Liver (tissue), 9 donors: Measurements from ENCODE around the gene SPTB. TPM values are rescaled to one million over a fixed set of nuclear protein-coding genes. Genes with fewer than 3 reads are reported as not detected.

Experiments used
- DNase-seq: peaks from one replicate; pipeline ENCODE4 v3.0.0-alpha.2; 2017; ENCODE audit warnings: low spot score
- H3K27ac ChIP-seq, 2 donors: one replicate each; pipeline ENCODE4 v1.7.0; 2013; ENCODE audit warnings: inconsistent platforms in 2 of 2, low read length in 2 of 2, control low read depth in 1 of 2, low read depth in 1 of 2, mild to moderate bottlenecking in 1 of 2
- H3K27me3 ChIP-seq, 4 donors: one replicate each; pipeline versions ENCODE4 v1.6.1 to v1.7.0; 2013; ENCODE audit warnings: low read length in 3 of 4, inconsistent platforms in 1 of 4, mild to moderate bottlenecking in 1 of 4, moderate library complexity in 1 of 4; ENCODE audit not compliant: control insufficient read depth in 4 of 4, insufficient read depth in 4 of 4
- H3K36me3 ChIP-seq, 4 donors: one replicate each; pipeline versions ENCODE4 v1.6.1 to v1.7.0; 2013; ENCODE audit warnings: low read length in 3 of 4, mild to moderate bottlenecking in 3 of 4, low read depth in 1 of 4, moderate library complexity in 1 of 4; ENCODE audit not compliant: control insufficient read depth in 4 of 4, insufficient read depth in 3 of 4
- H3K4me1 ChIP-seq, 4 donors: one replicate each; pipeline versions ENCODE4 v1.6.1 to v1.7.0; 2013; ENCODE audit warnings: low read length in 3 of 4, mild to moderate bottlenecking in 3 of 4, moderate library complexity in 1 of 4; ENCODE audit not compliant: control insufficient read depth in 4 of 4, insufficient read depth in 4 of 4
- H3K4me3 ChIP-seq, 3 donors: one replicate each; pipeline versions ENCODE4 v1.6.1 to v1.7.0; 2013; ENCODE audit warnings: low read length in 3 of 3, control low read depth in 1 of 3, low read depth in 1 of 3, mild to moderate bottlenecking in 1 of 3
- H3K9ac ChIP-seq, 2 donors: one replicate each; pipeline ENCODE4 v1.7.0; 2013; ENCODE audit warnings: low read length in 2 of 2, mild to moderate bottlenecking in 2 of 2, moderate library complexity in 2 of 2, control low read depth in 1 of 2, low read depth in 1 of 2
- H3K9me3 ChIP-seq, 4 donors: one replicate each; pipeline versions ENCODE4 v1.6.1 to v1.7.0; 2013; ENCODE audit warnings: low read length in 3 of 4; ENCODE audit not compliant: control insufficient read depth in 4 of 4
- EGR1 ChIP-seq, 2 donors: IDR thresholded peaks; 2 replicates each; pipeline ENCODE4 v1.6.1; 2016 to 2018; ENCODE audit warnings: antibody characterized with exemption in 2 of 2, low read depth in 2 of 2
- FOXA1 ChIP-seq: IDR thresholded peaks from 2 replicates; pipeline ENCODE4 v1.6.1; 2016; ENCODE audit warnings: antibody characterized with exemption
- FOXA2 ChIP-seq: IDR thresholded peaks from 2 replicates; pipeline ENCODE4 v1.6.1; 2016; ENCODE audit warnings: antibody characterized with exemption
- GABPA ChIP-seq, 2 donors: IDR thresholded peaks in 1 of 2; conservative IDR thresholded peaks in 1 of 2; 2 replicates each; pipeline ENCODE4 v1.6.1; 2016; ENCODE audit warnings: antibody characterized with exemption in 2 of 2, mild to moderate bottlenecking in 1 of 2, moderate library complexity in 1 of 2
- HNF4A ChIP-seq, 2 donors: conservative IDR thresholded peaks; 2 replicates each; pipeline ENCODE4 v1.6.1; 2016; ENCODE audit warnings: antibody characterized with exemption in 2 of 2, mild to moderate bottlenecking in 2 of 2
- HNF4G ChIP-seq: IDR thresholded peaks from 2 replicates; pipeline ENCODE4 v1.6.1; 2016; ENCODE audit warnings: antibody characterized with exemption
- JUND ChIP-seq, 2 donors: IDR thresholded peaks; 2 replicates each; pipeline ENCODE4 v1.6.1; 2016; ENCODE audit warnings: antibody characterized with exemption in 2 of 2
- MAX ChIP-seq: IDR thresholded peaks from 2 replicates; pipeline ENCODE4 v1.6.1; 2016; ENCODE audit warnings: antibody characterized with exemption
- NR2F2 ChIP-seq: IDR thresholded peaks from 2 replicates; pipeline ENCODE4 v1.6.1; 2016; ENCODE audit warnings: antibody characterized with exemption
- RAD21 ChIP-seq, 2 donors: IDR thresholded peaks; 2 replicates each; pipeline ENCODE4 v1.6.1; 2016; ENCODE audit warnings: antibody characterized with exemption in 2 of 2, mild to moderate bottlenecking in 2 of 2
- RXRA ChIP-seq, 2 donors: IDR thresholded peaks; 2 replicates each; pipeline ENCODE4 v1.6.1; 2017 to 2018; ENCODE audit warnings: antibody characterized with exemption in 2 of 2, mild to moderate bottlenecking in 1 of 2
- SP1 ChIP-seq: IDR thresholded peaks from 2 replicates; pipeline ENCODE4 v1.6.1; 2018; ENCODE audit warnings: antibody characterized with exemption, mild to moderate bottlenecking
- TAF1 ChIP-seq: conservative IDR thresholded peaks from 2 replicates; pipeline ENCODE4 v1.6.1; 2016; ENCODE audit warnings: antibody characterized with exemption, mild to moderate bottlenecking
- YY1 ChIP-seq: IDR thresholded peaks from 2 replicates; pipeline ENCODE4 v1.6.1; 2016; ENCODE audit warnings: antibody characterized with exemption, mild to moderate bottlenecking
- ZBTB33 ChIP-seq: IDR thresholded peaks from 2 replicates; pipeline ENCODE4 v1.6.1; 2016; ENCODE audit warnings: antibody characterized with exemption
- WGBS: extraction: QIAGEN DNeasy Blood & Tissue Kit; methylation state at CpG from one replicate; pipeline ENCODE4 v1.1.7; 2013; 5-methylcytosine and 5-hydroxymethylcytosine counted together
- polyA plus RNA-seq, 2 donors: library from polyadenylated mRNA; stranded (reverse) in 1 of 2; unstranded in 1 of 2; fragments of 200-250 nt in 1 of 2; fragments of >200 nt in 1 of 2; fragmentation: Nextera tagmentation in 1 of 2; extraction: Ambion mirVana in 1 of 2; gene quantifications; one replicate each; pipeline versions ENCODE4 v1.2.1 to v1.2.3, GENCODE V29; 2013 to 2015
- total RNA-seq, 2 donors: library from RNA; depleted of rRNA; stranded (reverse); fragments of >200 nt; gene quantifications; one replicate each; pipeline ENCODE4 v1.2.3, GENCODE V29; 2014
- TF ChIP-seq, protein P1 (sequence below): IDR thresholded peaks from 2 replicates; pipeline ENCODE4 v1.6.1; 2016; ENCODE audit warnings: antibody characterized with exemption, mild to moderate bottlenecking
- TF ChIP-seq, protein P2 (sequence below): IDR thresholded peaks from 2 replicates; pipeline ENCODE4 v1.6.1; 2016; ENCODE audit warnings: antibody characterized with exemption
- donor health status: healthy.
- donor health status: healthy.
- donor health status: healthy.
- donor health status: healthy.
- donor health status: healthy.

The SPTB gene
- total and polyA plus RNA-seq, 4 donors, result 0.12 to 332 (median 0.26) TPM

DNA sequence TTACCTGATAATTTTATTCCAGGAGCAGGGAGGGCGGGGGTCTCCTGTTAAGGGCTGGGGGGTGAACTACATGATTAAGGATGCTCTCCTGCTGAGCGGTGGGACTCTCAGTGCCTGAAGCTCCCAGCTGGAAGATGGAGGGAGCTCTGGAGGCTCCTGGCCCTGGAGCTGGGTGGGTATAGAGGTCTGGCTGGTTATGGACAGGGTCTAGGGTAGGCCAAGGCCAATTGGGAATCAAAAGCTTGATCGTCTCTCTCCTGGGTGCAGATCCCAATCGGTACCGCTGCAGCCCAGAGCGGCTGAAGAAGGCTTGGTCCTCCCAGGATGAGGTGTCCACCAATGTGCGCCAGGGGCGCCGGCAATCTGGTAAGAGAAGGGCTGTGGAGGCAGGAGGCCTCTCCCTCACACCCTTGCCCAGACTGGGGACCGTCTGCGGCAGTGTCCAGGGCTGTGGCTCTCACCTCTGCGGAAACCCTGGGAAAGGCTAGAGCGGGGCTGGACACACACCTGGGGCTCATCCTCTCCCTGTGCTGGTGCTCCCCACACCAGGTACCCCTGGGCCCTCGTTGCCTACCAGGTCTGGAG lies 147.1 kb downstream of the SPTB start:
- 96% methylated on average over 14 of the region's 14 CpGs for WGBS
- no peaks in the 10 kb centered on the region for H3K27me3 ChIP-seq
- H3K36me3 ChIP-seq, result peaks cover 12 to 50% (median 34%) of the 10 kb centered on the region in 4 donors
- H3K4me3 ChIP-seq, result no peak overlapping the region
- no peak for DNase-seq
- no peaks in the 10 kb centered on the region for H3K9me3 ChIP-seq
- H3K4me1 ChIP-seq, result peaks cover 0 to 12% (median 5%) of the 10 kb centered on the region in 4 donors
- TF ChIP-seq HNF4G, result no peak
- no peak overlapping the region for H3K9ac ChIP-seq
- no peak overlapping the region for H3K27ac ChIP-seq

GRCh38 chr14:64732066-64732465 lies 147.6 kb downstream of the SPTB start:
- H3K36me3 ChIP-seq, result peaks cover 12 to 52% (median 34%) of the 10 kb centered on the region in 4 donors
- TF ChIP-seq FOXA2 (no peak), JUND (IDR thresholded peaks at IDR 0.05) (no peak), RAD21 (IDR thresholded peaks at IDR 0.05) (no peak), HNF4G (no peak), HNF4A (conservative IDR thresholded peaks at IDR 0.05) (no peak), FOXA1 (no peak), GABPA (IDR thresholded peaks at IDR 0.05 in 1 of 2, conservative IDR thresholded peaks at IDR 0.05 in 1 of 2) (no peak), TAF1 (no peak), YY1 (no peak), SP1 (no peak), MAX (no peak), ZBTB33 (no peak), NR2F2 (no peak), RXRA (IDR thresholded peaks at IDR 0.05) (no peak), EGR1 (IDR thresholded peaks at IDR 0.05; ENCODE audit: low read depth in 2 of 2) (no peak)
- TF ChIP-seq, protein P1, sequence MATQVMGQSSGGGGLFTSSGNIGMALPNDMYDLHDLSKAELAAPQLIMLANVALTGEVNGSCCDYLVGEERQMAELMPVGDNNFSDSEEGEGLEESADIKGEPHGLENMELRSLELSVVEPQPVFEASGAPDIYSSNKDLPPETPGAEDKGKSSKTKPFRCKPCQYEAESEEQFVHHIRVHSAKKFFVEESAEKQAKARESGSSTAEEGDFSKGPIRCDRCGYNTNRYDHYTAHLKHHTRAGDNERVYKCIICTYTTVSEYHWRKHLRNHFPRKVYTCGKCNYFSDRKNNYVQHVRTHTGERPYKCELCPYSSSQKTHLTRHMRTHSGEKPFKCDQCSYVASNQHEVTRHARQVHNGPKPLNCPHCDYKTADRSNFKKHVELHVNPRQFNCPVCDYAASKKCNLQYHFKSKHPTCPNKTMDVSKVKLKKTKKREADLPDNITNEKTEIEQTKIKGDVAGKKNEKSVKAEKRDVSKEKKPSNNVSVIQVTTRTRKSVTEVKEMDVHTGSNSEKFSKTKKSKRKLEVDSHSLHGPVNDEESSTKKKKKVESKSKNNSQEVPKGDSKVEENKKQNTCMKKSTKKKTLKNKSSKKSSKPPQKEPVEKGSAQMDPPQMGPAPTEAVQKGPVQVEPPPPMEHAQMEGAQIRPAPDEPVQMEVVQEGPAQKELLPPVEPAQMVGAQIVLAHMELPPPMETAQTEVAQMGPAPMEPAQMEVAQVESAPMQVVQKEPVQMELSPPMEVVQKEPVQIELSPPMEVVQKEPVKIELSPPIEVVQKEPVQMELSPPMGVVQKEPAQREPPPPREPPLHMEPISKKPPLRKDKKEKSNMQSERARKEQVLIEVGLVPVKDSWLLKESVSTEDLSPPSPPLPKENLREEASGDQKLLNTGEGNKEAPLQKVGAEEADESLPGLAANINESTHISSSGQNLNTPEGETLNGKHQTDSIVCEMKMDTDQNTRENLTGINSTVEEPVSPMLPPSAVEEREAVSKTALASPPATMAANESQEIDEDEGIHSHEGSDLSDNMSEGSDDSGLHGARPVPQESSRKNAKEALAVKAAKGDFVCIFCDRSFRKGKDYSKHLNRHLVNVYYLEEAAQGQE, result no peak
- TF ChIP-seq, protein P2, sequence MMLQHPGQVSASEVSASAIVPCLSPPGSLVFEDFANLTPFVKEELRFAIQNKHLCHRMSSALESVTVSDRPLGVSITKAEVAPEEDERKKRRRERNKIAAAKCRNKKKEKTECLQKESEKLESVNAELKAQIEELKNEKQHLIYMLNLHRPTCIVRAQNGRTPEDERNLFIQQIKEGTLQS, result no peak
- H3K4me1 ChIP-seq, result peaks cover 0 to 13% (median 5%) of the 10 kb centered on the region in 4 donors
- 96% methylated on average over 4 of the region's 4 CpGs for WGBS
- no peak overlapping the region for H3K9ac ChIP-seq
- no peaks in the 10 kb centered on the region for H3K9me3 ChIP-seq
- no peak overlapping the region for H3K27ac ChIP-seq
- no peak for DNase-seq
- H3K4me3 ChIP-seq, result no peak overlapping the region
- H3K27me3 ChIP-seq, result no peaks in the 10 kb centered on the region
